HEK293 (cell line): ENCODE data around the gene FKBP5.

Experiments used
- CTCF ChIA-PET: fragments of 350-600 bp; formaldehyde crosslinking; extraction: SDS; loops from one replicate; lab custom pipeline; 2021; ENCODE audit warnings: antibody characterized with exemption; lab: Yijun Ruan, JAX
- POLR2A ChIA-PET: fragments of 300-600 bp; formaldehyde crosslinking; extraction: SDS; loops from one replicate; lab custom pipeline; 2020; ENCODE audit warnings: antibody characterized with exemption, inconsistent platforms; lab: Yijun Ruan, JAX
- H3K27ac ChIP-seq: fragments of 200-500 bp; sonication (Bioruptor generic); 2 replicates; pipeline ENCODE4 v1.5.1; 2014; ENCODE audit warnings: low read depth, low read length, control low read depth, inconsistent platforms; ENCODE audit errors: extremely low read depth
- H3K36me3 ChIP-seq, 2 experiments: fragments of 200-500 bp in 1 of 2; sonication (Bioruptor generic) in 1 of 2; 1 replicate in 1 of 2; 2 replicates in 1 of 2; pipeline ENCODE4 v1.5.1; 2014 to 2017; ENCODE audit warnings: inconsistent platforms in 2 of 2, low read length in 2 of 2; ENCODE audit not compliant: control insufficient read depth in 2 of 2, insufficient read depth in 1 of 2
- H3K4me1 ChIP-seq: fragments of 200-500 bp; sonication (Bioruptor generic); 2 replicates; pipeline ENCODE4 v1.5.1; 2014; ENCODE audit warnings: mild to moderate bottlenecking, low read length, inconsistent platforms; ENCODE audit not compliant: control insufficient read depth, insufficient read depth
- H3K4me3 ChIP-seq: 2 replicates; pipeline ENCODE4 v1.5.1; 2011; ENCODE audit warnings: low read depth, mild to moderate bottlenecking, control low read depth, low read length, moderate library complexity
- H3K9me3 ChIP-seq: fragments of 200-500 bp; sonication (Bioruptor generic); 2 replicates; pipeline ENCODE4 v1.5.1; 2014; ENCODE audit warnings: low read depth, low read length, inconsistent platforms; ENCODE audit not compliant: control insufficient read depth, insufficient read depth
- HOXC10 ChIP-seq: sonication (generic); formaldehyde crosslinking; IDR thresholded peaks from 2 replicates; pipeline ENCODE4 v1.8.1; 2023; ENCODE audit warnings: mild to moderate bottlenecking, missing genetic modification reagents
- KLF10 ChIP-seq: fragments of 450-650 bp; IDR thresholded peaks from 2 replicates; pipeline ENCODE4 v1.5.1; 2018; ENCODE audit warnings: missing biosample characterization, mild to moderate bottlenecking, missing genetic modification characterization
- TCF7L2 ChIP-seq: IDR thresholded peaks from 2 replicates; pipeline ENCODE4 v1.6.1; 2011; ENCODE audit warnings: low read depth, mild to moderate bottlenecking, inconsistent platforms, low read length, moderate library complexity, borderline replicate concordance
- YY1 ChIP-seq: fragments of 450-650 bp; formaldehyde crosslinking; IDR thresholded peaks from 2 replicates; pipeline ENCODE4 v1.5.1; 2018; ENCODE audit warnings: missing biosample characterization, missing genetic modification characterization
- ZBTB44 ChIP-seq: fragments of 450-650 bp; IDR thresholded peaks from 2 replicates; pipeline ENCODE4 v1.5.1; 2018; ENCODE audit warnings: missing biosample characterization, mild to moderate bottlenecking, missing genetic modification characterization
- ZFP37 ChIP-seq: fragments of 450-650 bp; formaldehyde crosslinking; IDR thresholded peaks from 2 replicates; pipeline ENCODE4 v1.5.1; 2016; ENCODE audit warnings: missing biosample characterization, missing genetic modification characterization
- ZNF2 ChIP-seq: fragments of 450-650 bp; formaldehyde crosslinking; IDR thresholded peaks from 2 replicates; pipeline ENCODE4 v1.5.1; 2016; ENCODE audit warnings: missing biosample characterization, missing genetic modification characterization
- ZNF488 ChIP-seq: fragments of 450-650 bp; formaldehyde crosslinking; IDR thresholded peaks from 2 replicates; pipeline ENCODE4 v1.5.1; 2016; ENCODE audit warnings: missing biosample characterization, missing genetic modification characterization
- ZNF571 ChIP-seq: fragments of 450-650 bp; formaldehyde crosslinking; IDR thresholded peaks from 2 replicates; pipeline ENCODE4 v1.5.0; 2017; ENCODE audit warnings: missing biosample characterization, missing genetic modification characterization
- TF ChIP-seq, protein P1 (sequence below): fragments of 450-650 bp; formaldehyde crosslinking; IDR thresholded peaks from 2 replicates; pipeline ENCODE4 v1.5.1; 2016; ENCODE audit warnings: missing biosample characterization, missing genetic modification characterization, borderline replicate concordance
- TF ChIP-seq, protein P2 (sequence below): fragments of 450-650 bp; formaldehyde crosslinking; IDR thresholded peaks from 2 replicates; pipeline ENCODE4 v1.5.1; 2016; ENCODE audit warnings: missing biosample characterization, missing genetic modification characterization

The FKBP5 gene

DNA sequence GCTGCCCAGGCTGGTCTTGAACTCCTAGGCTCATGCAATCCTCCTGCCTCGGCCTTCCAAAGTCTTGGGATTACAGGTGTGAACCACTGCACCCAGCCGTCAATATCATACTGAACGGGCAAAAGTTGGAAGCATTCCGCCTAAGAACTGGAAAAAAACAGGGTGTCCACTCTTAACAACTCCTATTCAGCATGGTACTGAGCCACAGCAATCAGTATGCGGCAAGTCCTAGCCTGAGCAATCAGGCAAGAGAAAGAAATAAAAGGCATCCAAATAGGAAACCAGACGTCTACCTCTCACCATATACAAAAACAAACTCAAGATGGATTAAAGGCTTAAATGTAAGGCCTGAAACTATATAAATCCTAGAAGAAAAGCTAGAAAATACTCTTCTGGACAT is 83.1 kb downstream of the FKBP5 start (continued):
- TF ChIP-seq, protein P1, sequence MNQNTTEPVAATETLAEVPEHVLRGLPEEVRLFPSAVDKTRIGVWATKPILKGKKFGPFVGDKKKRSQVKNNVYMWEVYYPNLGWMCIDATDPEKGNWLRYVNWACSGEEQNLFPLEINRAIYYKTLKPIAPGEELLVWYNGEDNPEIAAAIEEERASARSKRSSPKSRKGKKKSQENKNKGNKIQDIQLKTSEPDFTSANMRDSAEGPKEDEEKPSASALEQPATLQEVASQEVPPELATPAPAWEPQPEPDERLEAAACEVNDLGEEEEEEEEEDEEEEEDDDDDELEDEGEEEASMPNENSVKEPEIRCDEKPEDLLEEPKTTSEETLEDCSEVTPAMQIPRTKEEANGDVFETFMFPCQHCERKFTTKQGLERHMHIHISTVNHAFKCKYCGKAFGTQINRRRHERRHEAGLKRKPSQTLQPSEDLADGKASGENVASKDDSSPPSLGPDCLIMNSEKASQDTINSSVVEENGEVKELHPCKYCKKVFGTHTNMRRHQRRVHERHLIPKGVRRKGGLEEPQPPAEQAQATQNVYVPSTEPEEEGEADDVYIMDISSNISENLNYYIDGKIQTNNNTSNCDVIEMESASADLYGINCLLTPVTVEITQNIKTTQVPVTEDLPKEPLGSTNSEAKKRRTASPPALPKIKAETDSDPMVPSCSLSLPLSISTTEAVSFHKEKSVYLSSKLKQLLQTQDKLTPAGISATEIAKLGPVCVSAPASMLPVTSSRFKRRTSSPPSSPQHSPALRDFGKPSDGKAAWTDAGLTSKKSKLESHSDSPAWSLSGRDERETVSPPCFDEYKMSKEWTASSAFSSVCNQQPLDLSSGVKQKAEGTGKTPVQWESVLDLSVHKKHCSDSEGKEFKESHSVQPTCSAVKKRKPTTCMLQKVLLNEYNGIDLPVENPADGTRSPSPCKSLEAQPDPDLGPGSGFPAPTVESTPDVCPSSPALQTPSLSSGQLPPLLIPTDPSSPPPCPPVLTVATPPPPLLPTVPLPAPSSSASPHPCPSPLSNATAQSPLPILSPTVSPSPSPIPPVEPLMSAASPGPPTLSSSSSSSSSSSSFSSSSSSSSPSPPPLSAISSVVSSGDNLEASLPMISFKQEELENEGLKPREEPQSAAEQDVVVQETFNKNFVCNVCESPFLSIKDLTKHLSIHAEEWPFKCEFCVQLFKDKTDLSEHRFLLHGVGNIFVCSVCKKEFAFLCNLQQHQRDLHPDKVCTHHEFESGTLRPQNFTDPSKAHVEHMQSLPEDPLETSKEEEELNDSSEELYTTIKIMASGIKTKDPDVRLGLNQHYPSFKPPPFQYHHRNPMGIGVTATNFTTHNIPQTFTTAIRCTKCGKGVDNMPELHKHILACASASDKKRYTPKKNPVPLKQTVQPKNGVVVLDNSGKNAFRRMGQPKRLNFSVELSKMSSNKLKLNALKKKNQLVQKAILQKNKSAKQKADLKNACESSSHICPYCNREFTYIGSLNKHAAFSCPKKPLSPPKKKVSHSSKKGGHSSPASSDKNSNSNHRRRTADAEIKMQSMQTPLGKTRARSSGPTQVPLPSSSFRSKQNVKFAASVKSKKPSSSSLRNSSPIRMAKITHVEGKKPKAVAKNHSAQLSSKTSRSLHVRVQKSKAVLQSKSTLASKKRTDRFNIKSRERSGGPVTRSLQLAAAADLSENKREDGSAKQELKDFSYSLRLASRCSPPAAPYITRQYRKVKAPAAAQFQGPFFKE (tag by site-specific recombination), result no peak
- TF ChIP-seq TCF7L2 (no peak), KLF10 (no peak), HOXC10 (CRISPR knock-in tag) (no peak), ZNF488 (no peak), ZNF2 (tag by site-specific recombination) (no peak), ZNF571 (no peak), ZFP37 (no peak)

- peaks cover 27% of the 10 kb centered on the region for H3K4me1 ChIP-seq
- ChIA-PET POLR2A (interaction anchor here (0.8 to 1.9 kb wide), 3 partner anchors 12 to 424 kb away, joined by 4 to 6 read pairs (median 4); partner anchors contain the start of gene MAPK14), CTCF (interaction anchor here (0.6 to 4.0 kb wide), 9 partner anchors 9 to 697 kb away, joined by 3 to 27 read pairs (median 4); partner anchors contain the start of gene ARMC12)
- no peaks in the 10 kb centered on the region for H3K9me3 ChIP-seq
- H3K4me3 ChIP-seq, result no peak overlapping the region
- no peaks in the 10 kb centered on the region; a peak in 1 of 3 replicates for H3K36me3 ChIP-seq
- TF ChIP-seq, protein P2, sequence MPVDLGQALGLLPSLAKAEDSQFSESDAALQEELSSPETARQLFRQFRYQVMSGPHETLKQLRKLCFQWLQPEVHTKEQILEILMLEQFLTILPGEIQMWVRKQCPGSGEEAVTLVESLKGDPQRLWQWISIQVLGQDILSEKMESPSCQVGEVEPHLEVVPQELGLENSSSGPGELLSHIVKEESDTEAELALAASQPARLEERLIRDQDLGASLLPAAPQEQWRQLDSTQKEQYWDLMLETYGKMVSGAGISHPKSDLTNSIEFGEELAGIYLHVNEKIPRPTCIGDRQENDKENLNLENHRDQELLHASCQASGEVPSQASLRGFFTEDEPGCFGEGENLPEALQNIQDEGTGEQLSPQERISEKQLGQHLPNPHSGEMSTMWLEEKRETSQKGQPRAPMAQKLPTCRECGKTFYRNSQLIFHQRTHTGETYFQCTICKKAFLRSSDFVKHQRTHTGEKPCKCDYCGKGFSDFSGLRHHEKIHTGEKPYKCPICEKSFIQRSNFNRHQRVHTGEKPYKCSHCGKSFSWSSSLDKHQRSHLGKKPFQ, result no peak
- TF ChIP-seq ZFP37 (no peak), YY1 (no peak), ZBTB44 (tag by site-specific recombination) (no peak)
- no peak overlapping the region for H3K27ac ChIP-seq
Observed at GRCh38 chr6:35603326-35604202, 85.2 kb downstream of the FKBP5 start.
